Sigmoid colon (tissue), 7 donors: ENCODE results near the gene WDR81. TPM values are rescaled to one million over a fixed set of nuclear protein-coding genes. Genes with fewer than 3 reads are reported as not detected.
"Not testable (repeated sequence)": the region's sequence is repeated elsewhere in the genome, so short reads cannot be mapped to it uniquely, and the experiment has no call there.

ENCODE experiments used
- DNase-seq: peaks from one replicate; pipeline ENCODE4 v3.0.0-alpha.2; 2019
- H3K27ac ChIP-seq, 4 donors: fragments of 200-600 bp; sonication (generic); one replicate each; pipeline ENCODE4 v1.5.1; 2016 to 2019; ENCODE audit warnings: mild to moderate bottlenecking in 1 of 4
- H3K27me3 ChIP-seq, 3 donors: fragments of 200-600 bp; sonication (generic); one replicate each; pipeline ENCODE4 v1.5.1; 2019; ENCODE audit warnings: mild to moderate bottlenecking in 1 of 3
- H3K36me3 ChIP-seq, 4 donors: fragments of 200-600 bp; sonication (generic); one replicate each; pipeline ENCODE4 v1.5.1; 2016 to 2019
- H3K4me1 ChIP-seq, 4 donors: fragments of 200-600 bp; sonication (generic); one replicate each; pipeline ENCODE4 v1.5.1; 2017 to 2019
- H3K4me3 ChIP-seq, 4 donors: fragments of 200-600 bp; sonication (generic); one replicate each; pipeline ENCODE4 v1.5.1; 2017 to 2019; ENCODE audit warnings: mild to moderate bottlenecking in 2 of 4, moderate library complexity in 1 of 4
- H3K9me3 ChIP-seq, 4 donors: fragments of 200-600 bp in 3 of 4; sonication (generic) in 3 of 4; one replicate each; pipeline versions ENCODE4 v1.5.1 to v1.6.1; 2013 to 2019
- CTCF ChIP-seq, 4 experiments: fragments of 450-650 bp in 3 of 4; fragments of 200-600 bp in 1 of 4; IDR thresholded peaks; one replicate each; pipeline ENCODE4 v1.5.1; 2016 to 2019; ENCODE audit warnings: antibody characterized with exemption in 4 of 4, mild to moderate bottlenecking in 3 of 4, moderate library complexity in 2 of 4
- EP300 ChIP-seq, 4 donors: sonication (generic); formaldehyde crosslinking; IDR thresholded peaks; one replicate each; pipeline ENCODE4 v1.6.1; 2017; ENCODE audit warnings: antibody characterized with exemption in 4 of 4
- POLR2A ChIP-seq, 2 donors: fragments of 450-650 bp; IDR thresholded peaks; one replicate each; pipeline ENCODE4 v1.6.1; 2016; ENCODE audit warnings: antibody characterized with exemption in 2 of 2, mild to moderate bottlenecking in 2 of 2, moderate library complexity in 2 of 2
- POLR2AphosphoS5 ChIP-seq, 4 donors: sonication (generic); formaldehyde crosslinking; IDR thresholded peaks; one replicate each; pipeline ENCODE4 v1.6.1; 2017; ENCODE audit warnings: antibody characterized with exemption in 4 of 4
- WGBS, 2 donors: extraction: QIAGEN DNeasy Blood & Tissue Kit; methylation state at CpG; one replicate each; pipeline ENCODE4 v1.1.7; 2013; 5-methylcytosine and 5-hydroxymethylcytosine counted together
- intact Hi-C: fragments of 100-400 bp; cut with DNase I; formaldehyde crosslinking; loops from one replicate; pipeline ENCODE4 v1.15.1; 2023
- polyA plus RNA-seq, 3 donors: library from polyadenylated mRNA; stranded (reverse); fragments of 200-250 nt; gene quantifications; one replicate each; pipeline ENCODE4 v1.2.3, GENCODE V29; 2013
- total RNA-seq, 4 donors: library from RNA; depleted of rRNA; stranded (reverse); fragments of >200 nt; gene quantifications; one replicate each; pipeline ENCODE4 v1.1.0, GENCODE V29; 2016
- donor health status: healthy with polysubstance abuse.
- donor health status: Bipolar disorder and iron deficiency.
- donor health status: healthy.

Gene WDR81
- total and polyA plus RNA-seq, 7 donors = 6.6 to 49.3 (median 26.7) TPM

GRCh38 chr17:1758807-1759206 lies 34.3 kb downstream of the WDR81 start:
- H3K27me3 ChIP-seq = no peaks in the 10 kb centered on the region
- no peak overlapping the region for H3K4me3 ChIP-seq
- H3K9me3 ChIP-seq = no peaks in the 10 kb centered on the region
- WGBS, 2 donors = 63 to 82% methylated on average over 15 of the region's 15 CpGs
- TF ChIP-seq POLR2A (IDR thresholded peaks at IDR 0.05) = no peak
- TF ChIP-seq CTCF (IDR thresholded peaks at IDR 0.05) = no peak
- TF ChIP-seq EP300 (IDR thresholded peaks at IDR 0.05) = no peak
- no peak for TF ChIP-seq POLR2AphosphoS5 (IDR thresholded peaks at IDR 0.05)
- H3K27ac ChIP-seq = no peak overlapping the region
- intact Hi-C loops = no loop called here
- H3K4me1 ChIP-seq = peaks cover 0 to 6% (median 2%) of the 10 kb centered on the region in 4 donors
- no peak for DNase-seq
- H3K36me3 ChIP-seq = no peaks in the 10 kb centered on the region

GRCh38 chr17:1759529-1759928 lies 35.0 kb downstream of the WDR81 start:
- TF ChIP-seq EP300 (IDR thresholded peaks at IDR 0.05) = no peak
- no peak for TF ChIP-seq POLR2A (IDR thresholded peaks at IDR 0.05)
- TF ChIP-seq POLR2AphosphoS5 (IDR thresholded peaks at IDR 0.05) = no peak
- TF ChIP-seq CTCF (IDR thresholded peaks at IDR 0.05) = no peak
- Histone ChIP-seq H3K4me1 (peaks cover 0 to 12% (median 9%) of the 10 kb centered on the region in 4 donors), H3K4me3 (no peak overlapping the region), H3K36me3 (no peaks in the 10 kb centered on the region), H3K27me3 (no peaks in the 10 kb centered on the region), H3K27ac (no peak overlapping the region), H3K9me3 (no peaks in the 10 kb centered on the region)
- intact Hi-C loops = no loop called here
- no peak for DNase-seq
- 77 to 80% methylated on average over 5 of the region's 5 CpGs for WGBS, 2 donors

DNA sequence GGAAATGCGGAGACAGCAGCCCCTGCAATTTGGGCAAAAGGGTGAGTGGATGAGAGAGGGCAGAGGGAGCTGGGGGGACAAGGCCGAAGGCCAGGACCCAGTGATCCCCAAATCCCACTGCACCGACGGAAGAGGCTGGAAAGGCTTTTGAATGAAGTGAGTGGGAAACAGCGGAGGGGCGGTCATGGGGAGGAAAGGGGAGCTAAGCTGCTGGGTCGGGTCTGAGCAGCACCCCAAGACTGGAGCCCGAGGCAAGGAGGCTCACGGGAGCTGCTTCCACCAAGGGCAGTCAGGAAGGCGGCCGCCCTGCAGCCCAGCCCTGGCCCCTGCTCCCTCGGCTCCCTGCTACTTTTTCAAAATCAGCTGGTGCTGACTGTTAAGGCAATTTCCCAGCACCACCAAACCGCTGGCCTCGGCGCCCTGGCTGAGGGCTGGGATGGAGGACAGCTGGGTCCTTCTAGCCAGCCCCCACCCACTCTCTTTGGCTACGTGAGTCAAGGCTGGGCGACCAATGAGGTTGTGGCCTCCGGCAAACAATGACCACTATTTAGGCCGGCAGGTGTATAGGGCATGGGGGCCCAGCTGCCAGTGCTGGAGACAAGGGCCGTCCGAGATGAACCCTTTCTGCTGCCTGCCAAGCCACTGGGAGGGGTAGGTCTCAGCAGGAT lies 37.9 kb downstream of the WDR81 start:
- TF ChIP-seq POLR2AphosphoS5 (IDR thresholded peaks at IDR 0.05) (peak in 2 of 4 donors; percentile 4 to 12), EP300 (IDR thresholded peaks at IDR 0.05) (no peak), POLR2A (IDR thresholded peaks at IDR 0.05) (no peak)
- Histone ChIP-seq H3K36me3 (no peaks in the 10 kb centered on the region), H3K27me3 (no peaks in the 10 kb centered on the region), H3K9me3 (no peaks in the 10 kb centered on the region), H3K4me3 (peak overlapping the region; percentile 21 to 50 (median 41)), H3K4me1 (peaks cover 0 to 17% (median 12%) of the 10 kb centered on the region in 4 donors), H3K27ac (peak overlapping the region; percentile 65 to 71 (median 70))
- intact Hi-C loops = no loop called here
- DNase-seq = peak; percentile 86
- WGBS, 2 donors = 63 to 67% methylated on average over 21 of the region's 21 CpGs

DNA sequence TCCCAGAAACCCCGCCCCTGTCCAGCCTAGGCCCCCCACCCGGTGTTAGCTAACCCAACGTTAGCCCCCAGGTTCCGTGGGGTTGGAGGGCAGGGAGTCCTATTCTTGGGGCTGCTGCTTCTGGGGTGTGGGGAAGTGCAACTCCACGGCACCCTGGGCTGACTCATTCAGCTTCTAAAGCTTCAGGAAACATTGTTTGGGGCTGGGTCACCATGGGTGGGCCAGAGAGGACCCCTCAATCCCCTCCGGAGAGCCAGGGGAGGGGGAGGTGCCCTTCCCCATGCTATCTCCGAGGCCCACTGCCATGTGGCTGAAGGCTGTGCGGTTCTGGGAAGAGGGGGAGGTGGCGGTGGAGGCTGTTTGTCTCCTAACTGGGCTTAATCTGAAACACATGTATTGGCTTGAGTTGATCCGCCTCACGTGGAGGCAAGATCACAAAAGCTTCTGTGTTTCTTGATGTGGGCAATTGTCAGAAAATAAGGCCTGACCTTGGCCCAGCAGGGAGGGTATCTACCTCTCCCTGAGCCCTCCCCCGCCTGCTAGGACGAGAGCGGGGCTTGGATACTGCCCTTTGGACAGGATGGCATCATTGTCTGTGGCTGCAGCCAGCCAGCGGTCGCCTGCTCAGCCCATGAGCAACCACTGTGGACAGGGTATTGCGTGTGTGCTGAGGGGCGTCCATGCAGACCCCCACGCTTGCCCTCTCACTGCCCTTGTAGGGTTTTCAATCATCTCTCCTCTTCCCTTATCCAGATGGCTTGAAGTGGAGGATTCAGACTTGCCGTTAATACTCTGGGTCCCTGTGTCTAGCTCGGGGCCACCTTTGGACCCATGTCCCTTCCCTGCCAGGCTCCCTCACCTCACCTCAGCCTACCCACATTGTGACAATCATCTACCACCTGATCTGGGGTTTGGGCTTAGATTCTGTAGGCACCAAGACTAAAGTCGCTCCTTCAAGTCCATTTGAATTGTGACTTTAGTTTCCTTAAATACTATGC lies 38.7 kb downstream of the WDR81 start:
- peak overlapping the region; percentile 21 to 50 (median 41) for H3K4me3 ChIP-seq
- TF ChIP-seq POLR2AphosphoS5 (IDR thresholded peaks at IDR 0.05) = peak in 2 of 4 donors; percentile 26 to 45
- TF ChIP-seq POLR2A (IDR thresholded peaks at IDR 0.05) = no peak
- no peaks in the 10 kb centered on the region for H3K36me3 ChIP-seq
- DNase-seq = peak; percentile 87
- H3K27ac ChIP-seq = peak overlapping the region; percentile 65 to 71 (median 70)
- H3K27me3 ChIP-seq = no peaks in the 10 kb centered on the region
- H3K9me3 ChIP-seq = no peaks in the 10 kb centered on the region
- 54 to 57% methylated on average over 22 of the region's 22 CpGs for WGBS, 2 donors
- intact Hi-C loops = no loop called here
- H3K4me1 ChIP-seq = peaks cover 0 to 17% (median 12%) of the 10 kb centered on the region in 4 donors

DNA sequence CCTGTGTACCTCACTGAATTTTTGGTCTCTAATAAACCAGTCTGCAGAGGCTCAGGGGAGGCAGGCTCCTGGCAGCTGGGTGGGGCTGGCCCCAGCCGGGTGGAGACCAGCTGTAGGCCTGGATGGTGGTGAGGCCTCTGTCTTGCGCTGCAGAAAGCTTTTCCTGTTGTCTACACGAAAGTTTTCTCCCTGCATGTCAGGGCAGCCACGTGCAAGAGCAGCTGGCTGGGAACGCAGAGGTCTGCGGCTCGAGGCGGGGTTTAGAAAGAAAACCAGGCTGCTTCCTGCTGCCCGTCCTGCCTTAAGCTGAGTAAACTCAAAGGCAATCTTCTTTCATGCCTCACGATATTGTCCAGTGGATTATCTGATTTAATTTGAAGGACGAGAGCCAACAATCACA lies 39.8 kb downstream of the WDR81 start:
- peak overlapping the region; percentile 65 to 71 (median 70) for H3K27ac ChIP-seq
- no peaks in the 10 kb centered on the region for H3K36me3 ChIP-seq
- intact Hi-C loops = no loop called here
- DNase-seq = peak; percentile 93
- H3K4me1 ChIP-seq = peaks cover 0 to 17% (median 12%) of the 10 kb centered on the region in 4 donors
- peak overlapping the region in 2 of 4 donors; percentile 40 to 50 for H3K4me3 ChIP-seq
- TF ChIP-seq POLR2A (IDR thresholded peaks at IDR 0.05) (no peak), POLR2AphosphoS5 (IDR thresholded peaks at IDR 0.05) (peak; percentile 30 to 78 (median 59))
- H3K9me3 ChIP-seq = no peaks in the 10 kb centered on the region
- 4% methylated on average over 11 of the region's 11 CpGs for WGBS, 2 donors
- no peaks in the 10 kb centered on the region for H3K27me3 ChIP-seq

GRCh38 chr17:1764705-1765104 lies 40.2 kb downstream of the WDR81 start:
- H3K9me3 ChIP-seq, H3K36me3 ChIP-seq, DNase-seq, H3K4me3 ChIP-seq, H3K27me3 ChIP-seq, intact Hi-C loops: not testable (repeated sequence)
- Histone ChIP-seq H3K4me1 (peaks cover 0 to 20% (median 16%) of the 10 kb centered on the region in 4 donors), H3K27ac (peak overlapping the region; percentile 65 to 71 (median 70))
- WGBS, 2 donors = 84 to 88% methylated on average over 7 of the region's 7 CpGs
